AG09309 (cell line): ENCODE data around the gene SUGCT.
"Not testable (repeated sequence)": the region's sequence is repeated elsewhere in the genome, so short reads cannot be mapped to it uniquely, and the experiment has no call there.

Experiments used
- DNase-seq: peaks from one replicate; pipeline ENCODE4 v3.0.0-alpha.2; 2010; ENCODE audit warnings: low read depth
- H3K4me3 ChIP-seq: 2 replicates; pipeline ENCODE4 v1.5.1; 2011; ENCODE audit warnings: mild to moderate bottlenecking, low read depth, low read length, moderate library complexity; ENCODE audit not compliant: control insufficient read depth
- CTCF ChIP-seq: IDR thresholded peaks from 2 replicates; pipeline ENCODE4 v1.5.1; 2011; ENCODE audit warnings: mild to moderate bottlenecking, low read depth, low read length, inconsistent platforms; ENCODE audit not compliant: insufficient read depth, control insufficient read depth; ENCODE audit errors: missing control alignments

The SUGCT gene

GRCh38 chr7:40234046-40234445 lies 99.2 kb downstream of the SUGCT start:
- no peak for TF ChIP-seq CTCF
- no peak overlapping the region for H3K4me3 ChIP-seq
- DNase-seq = no peak

- no peak for TF ChIP-seq CTCF
- H3K4me3 ChIP-seq = no peak overlapping the region
- DNase-seq = no peak
These were observed 99.9 kb downstream of the SUGCT start for GRCh38 chr7:40234666-40235065.

GRCh38 chr7:40237731-40238130 lies 102.9 kb downstream of the SUGCT start:
- TF ChIP-seq CTCF = no peak
- no peak for DNase-seq
- H3K4me3 ChIP-seq = no peak overlapping the region

GRCh38 chr7:40239755-40240303 lies 105.0 kb downstream of the SUGCT start:
- no peak for DNase-seq
- H3K4me3 ChIP-seq = no peak overlapping the region
- TF ChIP-seq CTCF = no peak

GRCh38 chr7:40243076-40243475 lies 108.3 kb downstream of the SUGCT start:
- no peak for DNase-seq
- TF ChIP-seq CTCF = no peak
- no peak overlapping the region for H3K4me3 ChIP-seq

- no peak for DNase-seq
- TF ChIP-seq CTCF = no peak
- H3K4me3 ChIP-seq = no peak overlapping the region
These were observed 109.4 kb downstream of the SUGCT start for GRCh38 chr7:40244226-40244625.

- DNase-seq = no peak
- no peak for TF ChIP-seq CTCF
- H3K4me3 ChIP-seq = no peak overlapping the region
These were observed 113.9 kb downstream of the SUGCT start for GRCh38 chr7:40248681-40249080.

GRCh38 chr7:40253444-40253843 lies 118.6 kb downstream of the SUGCT start:
- H3K4me3 ChIP-seq, DNase-seq: not testable (repeated sequence)
